Calu3 (cell line): Measurements from ENCODE around the gene TARS2. TPM values are rescaled to one million over a fixed set of nuclear protein-coding genes. Genes with fewer than 3 reads are reported as not detected.

Source experiments
- BruUV-seq: library from RNA; stranded (reverse); fragments of 400-500 nt; replicated peaks from 2 replicates; lab custom pipeline; 2021; lab: Mats Ljungman, UMichigan
- CTCF ChIA-PET: fragments of 300-600 bp; sonication (Branson Sonifier 250); formaldehyde crosslinking; loops from one replicate; lab custom pipeline; 2022; ENCODE audit warnings: antibody characterized with exemption; lab: Charles Lee
- DNase-seq: peaks from one replicate; pipeline ENCODE4 v3.0.0; 2022
- H3K27ac Mint-ChIP-seq: one replicate; pipeline ENCODE4 v1.8.0; 2022; ENCODE audit warnings: mixed read lengths; ENCODE audit not compliant: unreplicated experiment
- H3K27me3 Mint-ChIP-seq: one replicate; pipeline ENCODE4 v1.8.0; 2022; ENCODE audit warnings: mixed read lengths; ENCODE audit not compliant: unreplicated experiment
- H3K36me3 Mint-ChIP-seq: one replicate; pipeline ENCODE4 v1.8.0; 2022; ENCODE audit warnings: mild to moderate bottlenecking, moderate library complexity, mixed read lengths; ENCODE audit not compliant: insufficient read depth, unreplicated experiment
- H3K4me1 Mint-ChIP-seq: one replicate; pipeline ENCODE4 v1.8.0; 2022; ENCODE audit warnings: mild to moderate bottlenecking, low read depth, mixed read lengths; ENCODE audit not compliant: unreplicated experiment
- H3K4me3 Mint-ChIP-seq: one replicate; pipeline ENCODE4 v1.8.0; 2022; ENCODE audit warnings: mild to moderate bottlenecking, low read depth, moderate library complexity, mixed read lengths; ENCODE audit not compliant: unreplicated experiment
- H3K9me3 Mint-ChIP-seq: one replicate; pipeline ENCODE4 v1.8.0; 2022; ENCODE audit warnings: low read depth, mixed read lengths; ENCODE audit not compliant: unreplicated experiment
- intact Hi-C: fragments of 100-400 bp; cut with micrococcal nuclease; formaldehyde crosslinking; loops from one replicate; pipeline ENCODE4 v1.10.0; 2022; ENCODE audit not compliant: unreplicated experiment
- total RNA-seq: library from RNA; stranded (reverse); gene quantifications from 2 replicates; pipeline ENCODE4 v1.2.3, GENCODE V29; 2022
- TF ChIP-seq, protein P1 (sequence below): fragments of 200-600 bp; IDR thresholded peaks from one replicate; pipeline ENCODE4 v1.8.0; 2022; ENCODE audit warnings: antibody characterized with exemption; ENCODE audit not compliant: unreplicated experiment

Gene TARS2
- total RNA-seq, 1 experiment from 2014 or later: 42.2 TPM

DNA sequence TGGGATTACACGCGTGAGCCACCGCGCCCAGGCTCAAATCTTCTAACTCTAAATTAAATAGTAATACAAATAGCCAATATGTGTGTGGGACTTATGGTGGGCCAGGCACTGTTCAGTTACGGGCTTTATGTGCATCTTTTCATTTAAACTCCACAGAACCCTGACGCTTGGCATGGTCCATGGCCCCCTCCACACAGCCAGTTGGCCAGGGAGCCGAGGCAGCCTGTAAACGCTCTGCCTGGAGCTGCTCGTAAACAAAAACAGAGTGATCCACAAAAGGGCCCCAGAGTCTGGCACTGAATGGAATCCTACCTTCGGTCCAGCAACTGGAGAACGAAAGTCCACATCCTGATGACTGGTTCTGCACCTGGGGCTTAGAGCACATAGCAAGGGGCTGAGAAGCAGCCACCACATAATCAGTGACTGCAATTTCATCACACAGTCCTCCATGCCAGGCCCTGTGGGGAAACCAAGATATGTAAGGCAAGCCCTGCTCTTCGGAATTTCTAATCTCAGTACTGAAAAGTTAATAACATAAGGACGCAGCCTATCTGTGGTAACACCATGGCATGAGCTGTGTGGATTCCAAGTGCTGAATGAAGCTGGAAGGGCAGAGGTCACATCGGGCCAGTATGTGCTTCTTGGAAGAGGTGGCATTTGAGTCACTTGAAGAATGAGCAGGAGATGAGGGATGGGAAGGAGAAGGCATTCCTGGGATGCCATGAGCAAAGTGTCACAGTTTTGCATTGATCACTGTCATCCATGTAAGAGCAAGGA is 48.5 kb downstream of the TARS2 start:
- Mint-ChIP-seq H3K4me1 (peaks cover 50% of the 10 kb centered on the region), H3K27ac (no peak overlapping the region), H3K36me3 (peaks cover 12% of the 10 kb centered on the region), H3K9me3 (no peaks in the 10 kb centered on the region), H3K4me3 (no peak overlapping the region), H3K27me3 (no peaks in the 10 kb centered on the region)
- intact Hi-C loops: loop anchor here (10.0 kb wide), 1 partner anchor 281 kb away; the partner anchor contains the start of gene CA14
- TF ChIP-seq, protein P1, sequence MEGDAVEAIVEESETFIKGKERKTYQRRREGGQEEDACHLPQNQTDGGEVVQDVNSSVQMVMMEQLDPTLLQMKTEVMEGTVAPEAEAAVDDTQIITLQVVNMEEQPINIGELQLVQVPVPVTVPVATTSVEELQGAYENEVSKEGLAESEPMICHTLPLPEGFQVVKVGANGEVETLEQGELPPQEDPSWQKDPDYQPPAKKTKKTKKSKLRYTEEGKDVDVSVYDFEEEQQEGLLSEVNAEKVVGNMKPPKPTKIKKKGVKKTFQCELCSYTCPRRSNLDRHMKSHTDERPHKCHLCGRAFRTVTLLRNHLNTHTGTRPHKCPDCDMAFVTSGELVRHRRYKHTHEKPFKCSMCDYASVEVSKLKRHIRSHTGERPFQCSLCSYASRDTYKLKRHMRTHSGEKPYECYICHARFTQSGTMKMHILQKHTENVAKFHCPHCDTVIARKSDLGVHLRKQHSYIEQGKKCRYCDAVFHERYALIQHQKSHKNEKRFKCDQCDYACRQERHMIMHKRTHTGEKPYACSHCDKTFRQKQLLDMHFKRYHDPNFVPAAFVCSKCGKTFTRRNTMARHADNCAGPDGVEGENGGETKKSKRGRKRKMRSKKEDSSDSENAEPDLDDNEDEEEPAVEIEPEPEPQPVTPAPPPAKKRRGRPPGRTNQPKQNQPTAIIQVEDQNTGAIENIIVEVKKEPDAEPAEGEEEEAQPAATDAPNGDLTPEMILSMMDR: no peak
- BruUV-seq: no TSS peak
- no peak for DNase-seq
- CTCF ChIA-PET: no interaction called here

DNA sequence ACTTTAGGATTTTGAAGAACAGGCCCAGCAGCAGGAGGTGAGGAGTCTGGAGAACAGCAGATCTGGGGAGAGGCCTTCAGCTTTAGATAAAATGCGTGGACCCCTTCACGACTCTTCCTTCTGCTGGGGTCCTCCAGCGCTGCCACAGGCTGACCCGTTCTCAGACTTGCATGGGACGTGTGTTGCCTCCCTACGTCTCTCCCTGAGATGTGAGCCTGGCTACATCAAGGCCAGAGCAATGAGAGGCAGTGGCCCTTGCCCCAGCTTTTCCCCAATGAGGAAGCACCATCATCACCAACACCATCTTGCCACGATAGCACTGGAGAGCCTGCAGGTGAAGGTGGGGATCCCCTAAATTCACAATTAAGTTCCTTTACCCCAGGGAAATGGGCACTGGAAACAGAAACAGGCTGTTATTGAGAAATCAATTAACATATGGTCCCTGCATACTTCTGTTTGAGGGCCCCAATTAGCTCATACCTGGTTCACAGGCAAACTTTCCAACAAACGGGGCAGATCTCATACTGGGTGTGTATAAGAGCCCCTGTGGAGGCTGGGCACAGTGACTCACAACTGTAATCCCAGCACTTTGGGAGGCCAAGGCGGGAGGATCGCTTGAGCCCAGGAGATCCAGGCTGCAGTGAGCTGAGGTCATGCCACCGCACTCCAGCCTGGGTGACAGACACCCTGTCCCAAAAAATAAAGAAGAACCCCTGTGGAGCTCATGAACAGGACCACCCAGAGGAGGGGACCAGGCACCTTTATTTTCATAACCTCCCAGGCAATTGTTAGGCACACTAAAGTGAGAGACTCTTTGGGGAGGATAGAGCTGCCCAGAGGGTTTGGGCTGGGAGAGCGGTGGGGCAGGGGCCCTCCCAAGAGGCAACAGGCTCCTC is 49.9 kb downstream of the TARS2 start:
- TF ChIP-seq, protein P1: no peak
- Mint-ChIP-seq H3K4me1 (peaks cover 37% of the 10 kb centered on the region), H3K4me3 (no peak overlapping the region), H3K27ac (no peak overlapping the region), H3K36me3 (peaks cover 8% of the 10 kb centered on the region), H3K27me3 (no peaks in the 10 kb centered on the region), H3K9me3 (no peaks in the 10 kb centered on the region)
- intact Hi-C loops: loop anchor here (10.0 kb wide), 1 partner anchor 282 kb away; the partner anchor contains the start of gene CA14
- no TSS peak for BruUV-seq
- DNase-seq: no peak
- CTCF ChIA-PET: no interaction called here

DNA sequence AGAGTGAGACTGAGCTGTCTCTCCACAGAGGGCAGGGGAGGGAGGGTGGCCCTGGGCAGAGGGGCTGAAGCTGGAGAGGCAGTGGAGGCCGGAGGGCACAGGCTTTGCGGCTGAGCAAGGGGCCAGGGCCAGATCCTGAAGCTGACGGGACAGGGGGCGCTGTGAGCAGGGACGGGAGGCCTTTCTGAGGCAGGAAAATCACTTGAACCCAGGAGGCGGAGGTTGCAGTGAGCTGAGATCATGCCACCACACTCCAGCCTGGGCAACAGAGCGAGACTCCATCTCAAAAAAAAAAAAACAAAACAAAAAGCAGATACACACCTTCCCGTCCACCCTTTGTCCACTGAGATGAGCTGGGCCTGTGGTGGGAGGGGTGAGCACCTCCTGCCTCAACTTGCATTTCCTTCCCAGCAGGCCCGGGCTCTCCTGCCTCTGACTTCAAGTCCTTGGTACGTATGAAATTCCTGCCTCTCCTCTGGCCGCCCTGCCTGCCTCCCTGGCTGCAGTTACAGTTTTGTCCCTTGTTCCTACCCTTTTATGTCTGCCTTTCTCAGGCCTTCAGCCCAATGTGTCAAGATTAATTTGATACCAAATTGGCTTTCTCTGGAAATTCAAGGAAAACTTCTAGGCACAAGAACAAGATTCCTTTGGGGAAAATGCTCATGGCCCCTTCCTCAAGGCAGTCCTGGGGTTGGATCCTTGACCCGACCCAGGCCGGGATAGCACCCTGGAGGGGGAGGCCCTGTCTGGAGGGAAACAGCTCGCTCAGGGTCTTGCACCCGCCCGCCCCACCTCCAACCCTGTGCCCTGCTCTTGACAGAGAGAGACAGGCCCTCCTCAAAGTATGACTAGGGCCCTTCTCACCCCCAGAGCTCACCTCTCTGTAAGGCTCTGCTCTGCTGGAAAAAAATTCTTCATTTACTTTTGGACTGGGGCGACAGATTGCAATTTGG is 50.8 kb downstream of the TARS2 start:
- Mint-ChIP-seq H3K27me3 (no peaks in the 10 kb centered on the region), H3K9me3 (no peaks in the 10 kb centered on the region), H3K4me3 (no peak overlapping the region), H3K27ac (no peak overlapping the region), H3K4me1 (peaks cover 27% of the 10 kb centered on the region), H3K36me3 (no peaks in the 10 kb centered on the region)
- TF ChIP-seq, protein P1: no peak
- no peak for DNase-seq
- no TSS peak for BruUV-seq
- CTCF ChIA-PET: interaction anchor here (0.6 kb wide), 1 partner anchor 424 kb away, joined by 3 read pairs; no protein-coding TSS in a partner anchor
- intact Hi-C loops: loop anchor here (10.0 kb wide), 1 partner anchor 283 kb away; the partner anchor contains the start of gene CA14
